Neutrophil (primary cell): Measurements from ENCODE around the gene CDCA5.

Experiments
- H3K27ac ChIP-seq: fragments of 200-600 bp; sonication (generic); 2 replicates; pipeline ENCODE4 v1.5.1; 2016; ENCODE audit warnings: mild to moderate bottlenecking, moderate library complexity
- H3K27me3 ChIP-seq: fragments of 200-600 bp; sonication (generic); 2 replicates; pipeline ENCODE4 v1.6.0; 2016; ENCODE audit warnings: mild to moderate bottlenecking
- H3K36me3 ChIP-seq: fragments of 200-600 bp; sonication (generic); 2 replicates; pipeline ENCODE4 v1.5.1; 2017
- H3K4me1 ChIP-seq, 2 experiments: fragments of 200-600 bp in 1 of 2; sonication (generic) in 1 of 2; 1 replicate in 1 of 2; 2 replicates in 1 of 2; pipeline versions ENCODE4 v1.5.1 to v1.6.1; 2013 to 2016; ENCODE audit warnings: low read depth in 1 of 2, low read length in 1 of 2, mild to moderate bottlenecking in 1 of 2, moderate library complexity in 1 of 2; ENCODE audit not compliant: control insufficient read depth in 1 of 2, insufficient read depth in 1 of 2
- H3K4me3 ChIP-seq, 2 experiments: fragments of 200-600 bp in 1 of 2; sonication (generic) in 1 of 2; 1 replicate in 1 of 2; 2 replicates in 1 of 2; pipeline ENCODE4 v1.5.1; 2013 to 2016; ENCODE audit warnings: low read depth in 1 of 2, low read length in 1 of 2, mild to moderate bottlenecking in 1 of 2, moderate library complexity in 1 of 2
- H3K9me3 ChIP-seq: fragments of 200-600 bp; sonication (generic); 2 replicates; pipeline ENCODE4 v1.5.1; 2016
- CTCF ChIP-seq: fragments of 200-600 bp; sonication (generic); IDR thresholded peaks from 2 replicates; pipeline ENCODE4 v1.5.1; 2016; ENCODE audit warnings: antibody characterized with exemption

Gene CDCA5

GRCh38 chr11:65077451-65077850 lies 6.4 kb downstream of the CDCA5 start:
- Histone ChIP-seq H3K4me3 (no peak overlapping the region), H3K4me1 (peaks cover 6 to 12% of the 10 kb centered on the region in 2 experiments), H3K9me3 (no peaks in the 10 kb centered on the region), H3K36me3 (peaks cover 5% of the 10 kb centered on the region), H3K27me3 (no peaks in the 10 kb centered on the region), H3K27ac (no peak overlapping the region)
- TF ChIP-seq CTCF = no peak

DNA sequence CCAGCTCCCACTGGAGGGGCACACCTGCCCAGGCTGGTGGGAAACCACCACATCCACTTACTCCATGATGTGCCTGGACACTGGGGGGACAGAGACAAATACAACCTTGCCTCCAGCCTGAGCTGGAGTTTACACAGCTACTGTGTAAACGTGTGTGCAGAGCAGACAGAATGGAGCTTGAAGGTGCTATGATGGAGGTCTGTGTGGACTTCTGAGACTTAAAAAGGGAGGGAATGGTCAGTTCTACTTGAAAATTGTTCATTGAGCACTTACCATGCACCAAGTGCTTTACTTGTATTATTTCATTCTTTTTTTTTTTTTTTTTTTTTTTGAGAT lies 11.2 kb downstream of the CDCA5 start:
- Histone ChIP-seq H3K27ac (no peak overlapping the region), H3K4me1 (no peaks in the 10 kb centered on the region), H3K4me3 (no peak overlapping the region), H3K9me3 (no peaks in the 10 kb centered on the region), H3K36me3 (peaks cover 5% of the 10 kb centered on the region), H3K27me3 (no peaks in the 10 kb centered on the region)
- no peak for TF ChIP-seq CTCF

DNA sequence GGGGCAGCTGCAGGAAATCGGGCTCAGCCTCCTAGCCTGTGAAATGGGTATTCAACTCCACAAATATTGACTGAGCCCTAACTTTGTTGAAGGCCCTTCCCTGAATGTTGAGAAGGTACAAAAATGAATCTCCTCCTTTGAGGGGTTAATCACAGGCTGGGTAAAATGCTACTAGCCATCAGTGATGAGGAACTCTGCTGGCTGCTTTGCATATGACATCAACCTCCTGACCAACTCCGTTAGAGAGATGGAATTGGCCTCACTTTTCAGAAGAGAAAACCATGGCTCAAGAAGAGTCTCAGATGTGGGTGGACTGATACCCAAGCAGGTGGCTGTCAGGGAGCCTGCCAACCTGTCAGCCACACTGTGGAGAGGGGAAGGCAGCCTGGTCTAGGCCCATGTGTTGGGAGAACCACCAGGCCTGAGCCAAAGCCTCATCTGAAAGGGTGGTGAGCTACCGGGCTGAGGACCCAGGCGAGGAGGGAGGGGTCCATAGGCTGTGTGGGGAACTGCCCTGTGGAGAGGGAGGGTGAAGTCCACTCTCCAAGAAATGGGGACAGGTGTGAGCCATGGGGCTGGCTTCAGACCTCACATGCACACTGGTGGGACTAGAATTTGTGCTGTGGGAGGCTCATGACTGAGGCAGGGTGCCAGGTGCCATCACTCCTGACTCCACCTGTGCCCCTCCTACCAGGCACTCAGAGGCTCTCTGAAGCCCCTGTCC lies 11.8 kb downstream of the CDCA5 start:
- no peak for TF ChIP-seq CTCF
- Histone ChIP-seq H3K9me3 (no peaks in the 10 kb centered on the region), H3K36me3 (peaks cover 5% of the 10 kb centered on the region), H3K27ac (no peak overlapping the region), H3K4me1 (no peaks in the 10 kb centered on the region), H3K27me3 (no peaks in the 10 kb centered on the region), H3K4me3 (no peak overlapping the region)

- TF ChIP-seq CTCF = no peak
- Histone ChIP-seq H3K36me3 (no peaks in the 10 kb centered on the region), H3K4me3 (no peak overlapping the region), H3K4me1 (no peaks in the 10 kb centered on the region), H3K27ac (no peak overlapping the region), H3K9me3 (no peaks in the 10 kb centered on the region), H3K27me3 (no peaks in the 10 kb centered on the region)
Observed at GRCh38 chr11:65069217-65069616, 14.6 kb downstream of the CDCA5 start.

- H3K9me3 ChIP-seq = no peaks in the 10 kb centered on the region
- H3K4me3 ChIP-seq = no peak overlapping the region
- H3K4me1 ChIP-seq = no peaks in the 10 kb centered on the region
- no peaks in the 10 kb centered on the region for H3K36me3 ChIP-seq
- H3K27me3 ChIP-seq = no peaks in the 10 kb centered on the region
- no peak for TF ChIP-seq CTCF
- no peak overlapping the region for H3K27ac ChIP-seq
Observed at GRCh38 chr11:65067446-65067845, 16.4 kb downstream of the CDCA5 start.
